ENCODE results near the gene TAOK3.

DNA sequence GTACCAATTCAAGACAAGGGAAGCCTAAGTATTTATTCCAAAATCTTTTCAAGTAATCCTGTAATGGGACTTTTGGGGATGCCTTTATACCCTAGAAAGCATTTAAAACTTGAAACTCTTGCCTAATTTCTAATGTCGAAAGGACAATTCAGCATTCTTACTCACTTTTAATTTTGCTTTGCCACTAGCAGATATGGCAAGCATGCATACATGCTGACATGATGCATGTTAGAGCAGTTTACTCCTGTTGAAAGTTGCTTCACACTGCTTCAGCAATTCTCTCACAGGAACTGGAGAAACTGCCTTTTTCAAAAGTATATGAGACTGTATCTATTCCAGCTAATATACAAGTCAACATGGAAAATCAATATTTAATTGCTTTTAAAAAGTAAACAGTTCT is 79.9 kb downstream of the TAOK3 start:
- TF ChIP-seq, protein P1, sequence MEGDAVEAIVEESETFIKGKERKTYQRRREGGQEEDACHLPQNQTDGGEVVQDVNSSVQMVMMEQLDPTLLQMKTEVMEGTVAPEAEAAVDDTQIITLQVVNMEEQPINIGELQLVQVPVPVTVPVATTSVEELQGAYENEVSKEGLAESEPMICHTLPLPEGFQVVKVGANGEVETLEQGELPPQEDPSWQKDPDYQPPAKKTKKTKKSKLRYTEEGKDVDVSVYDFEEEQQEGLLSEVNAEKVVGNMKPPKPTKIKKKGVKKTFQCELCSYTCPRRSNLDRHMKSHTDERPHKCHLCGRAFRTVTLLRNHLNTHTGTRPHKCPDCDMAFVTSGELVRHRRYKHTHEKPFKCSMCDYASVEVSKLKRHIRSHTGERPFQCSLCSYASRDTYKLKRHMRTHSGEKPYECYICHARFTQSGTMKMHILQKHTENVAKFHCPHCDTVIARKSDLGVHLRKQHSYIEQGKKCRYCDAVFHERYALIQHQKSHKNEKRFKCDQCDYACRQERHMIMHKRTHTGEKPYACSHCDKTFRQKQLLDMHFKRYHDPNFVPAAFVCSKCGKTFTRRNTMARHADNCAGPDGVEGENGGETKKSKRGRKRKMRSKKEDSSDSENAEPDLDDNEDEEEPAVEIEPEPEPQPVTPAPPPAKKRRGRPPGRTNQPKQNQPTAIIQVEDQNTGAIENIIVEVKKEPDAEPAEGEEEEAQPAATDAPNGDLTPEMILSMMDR (conservative IDR thresholded peaks at IDR 0.05): no peak
- TF ChIP-seq EZH2 (IDR thresholded peaks at IDR 0.05; ENCODE audit: low read depth): no peak
